HFFc6 (cell line): ENCODE data around the gene BARX2. TPM values are rescaled to one million over a fixed set of nuclear protein-coding genes. Genes with fewer than 3 reads are reported as not detected.
A peak's percentile ranks its signal among the peaks of the same experiment; 100 is the strongest.

Source experiments
- DNase-seq: peaks from one replicate; pipeline ENCODE4 v3.0.0-alpha.2; 2018
- H3K27ac Mint-ChIP-seq: 2 replicates; pipeline ENCODE4 v1.8.0; 2020; ENCODE audit warnings: mild to moderate bottlenecking, mixed read lengths
- H3K27me3 Mint-ChIP-seq: 2 replicates; pipeline ENCODE4 v1.8.0; 2021; ENCODE audit warnings: mild to moderate bottlenecking, moderate library complexity, mixed read lengths; ENCODE audit not compliant: insufficient read depth
- H3K36me3 Mint-ChIP-seq: 2 replicates; pipeline ENCODE4 v1.8.0; 2021; ENCODE audit warnings: low read depth, mixed read lengths
- H3K4me1 Mint-ChIP-seq: 2 replicates; pipeline ENCODE4 v1.8.0; 2020; ENCODE audit warnings: low read depth, mixed read lengths
- H3K4me3 Mint-ChIP-seq: 2 replicates; pipeline ENCODE4 v1.8.0; 2020; ENCODE audit warnings: mild to moderate bottlenecking, moderate library complexity, mixed read lengths
- H3K9me3 Mint-ChIP-seq: 2 replicates; pipeline ENCODE4 v1.8.0; 2020; ENCODE audit warnings: mild to moderate bottlenecking, mixed read lengths
- CTCF ChIP-seq: fragments of 200-600 bp; sonication (generic); IDR thresholded peaks from 2 replicates; pipeline ENCODE4 v1.5.0; 2021; ENCODE audit warnings: antibody characterized with exemption, mild to moderate bottlenecking
- total RNA-seq, 6 experiments: library from RNA; stranded (reverse); fragmentation: NEBNext Ultra II Directional; extraction: Animal tissue kit (Norgen Biotek cat#: 25700); gene quantifications; 2 replicates in 1 of 6; 3 replicates in 5 of 6; pipeline ENCODE4 v1.2.3, GENCODE V29; 2021

Gene BARX2
- total RNA-seq, 6 experiments from 2014 or later = not detected

- H3K4me1 Mint-ChIP-seq = no peaks in the 10 kb centered on the region
- DNase-seq = no peak
These were observed 21.0 kb upstream of the BARX2 start for GRCh38 chr11:129354691-129355090.

GRCh38 chr11:129359748-129360147 lies 15.9 kb upstream of the BARX2 start:
- H3K4me3 Mint-ChIP-seq = no peak overlapping the region
- H3K9me3 Mint-ChIP-seq = no peaks in the 10 kb centered on the region
- H3K27me3 Mint-ChIP-seq = peaks cover 4% of the 10 kb centered on the region
- no peak overlapping the region for H3K27ac Mint-ChIP-seq
- no peaks in the 10 kb centered on the region for H3K4me1 Mint-ChIP-seq
- no peaks in the 10 kb centered on the region for H3K36me3 Mint-ChIP-seq
- DNase-seq = no peak
- no peak for TF ChIP-seq CTCF

More at GRCh38 chr11:129354691-129355090, 21.0 kb upstream of the BARX2 start:
- no peaks in the 10 kb centered on the region for H3K9me3 Mint-ChIP-seq
- no peak for TF ChIP-seq CTCF
- H3K27ac Mint-ChIP-seq = no peak overlapping the region
- H3K36me3 Mint-ChIP-seq = no peaks in the 10 kb centered on the region
- peaks cover 26% of the 10 kb centered on the region for H3K27me3 Mint-ChIP-seq
- no peak overlapping the region for H3K4me3 Mint-ChIP-seq

- Mint-ChIP-seq H3K4me1 (no peaks in the 10 kb centered on the region), H3K9me3 (no peaks in the 10 kb centered on the region), H3K4me3 (no peak overlapping the region), H3K36me3 (no peaks in the 10 kb centered on the region), H3K27ac (no peak overlapping the region), H3K27me3 (peaks cover 19% of the 10 kb centered on the region)
- peak; percentile 78 for DNase-seq
- TF ChIP-seq CTCF = peak; percentile 99
These were observed 11.4 kb upstream of the BARX2 start for GRCh38 chr11:129364143-129364654.

GRCh38 chr11:129365816-129366215 lies 9.8 kb upstream of the BARX2 start:
- Mint-ChIP-seq H3K4me3 (no peak overlapping the region), H3K27ac (no peak overlapping the region), H3K27me3 (peaks cover 34% of the 10 kb centered on the region), H3K9me3 (no peaks in the 10 kb centered on the region), H3K36me3 (no peaks in the 10 kb centered on the region), H3K4me1 (no peaks in the 10 kb centered on the region)
- TF ChIP-seq CTCF = no peak
- DNase-seq = no peak

GRCh38 chr11:129366737-129367597 lies 8.7 kb upstream of the BARX2 start:
- H3K27me3 Mint-ChIP-seq = peaks cover 46% of the 10 kb centered on the region
- no peak for TF ChIP-seq CTCF
- H3K27ac Mint-ChIP-seq = no peak overlapping the region
- no peaks in the 10 kb centered on the region for H3K4me1 Mint-ChIP-seq
- DNase-seq = no peak
- no peaks in the 10 kb centered on the region for H3K9me3 Mint-ChIP-seq
- no peaks in the 10 kb centered on the region for H3K36me3 Mint-ChIP-seq
- no peak overlapping the region for H3K4me3 Mint-ChIP-seq
